ENCODE results near the gene AKNAD1.

The AKNAD1 gene

DNA sequence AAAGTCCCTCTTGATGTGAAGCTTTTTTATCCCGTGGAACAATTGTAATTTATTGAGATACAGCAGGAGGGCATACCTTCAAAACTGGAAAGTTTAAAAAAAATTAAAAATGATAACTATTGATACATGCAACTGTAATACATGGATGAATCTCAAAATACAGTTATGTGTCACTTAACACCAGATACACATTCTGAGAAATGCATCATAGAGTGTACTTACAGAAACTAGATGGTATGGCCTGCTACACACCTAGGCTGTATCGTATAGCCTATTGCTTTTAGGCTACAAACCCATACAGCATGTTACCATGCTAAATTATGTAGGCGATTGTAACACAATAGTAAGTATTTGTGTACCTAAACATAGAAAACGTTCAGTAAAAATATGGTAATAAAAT is 7.1 kb upstream of the AKNAD1 start:
- Histone ChIP-seq H3K4me3 (ENCODE audit: low read length in 2 of 2) (no peak overlapping the region), H3K27me3 (ENCODE audit: control insufficient read depth in 1 of 2, insufficient read depth in 2 of 2, low read length in 2 of 2) (no peaks in the 10 kb centered on the region)

DNA sequence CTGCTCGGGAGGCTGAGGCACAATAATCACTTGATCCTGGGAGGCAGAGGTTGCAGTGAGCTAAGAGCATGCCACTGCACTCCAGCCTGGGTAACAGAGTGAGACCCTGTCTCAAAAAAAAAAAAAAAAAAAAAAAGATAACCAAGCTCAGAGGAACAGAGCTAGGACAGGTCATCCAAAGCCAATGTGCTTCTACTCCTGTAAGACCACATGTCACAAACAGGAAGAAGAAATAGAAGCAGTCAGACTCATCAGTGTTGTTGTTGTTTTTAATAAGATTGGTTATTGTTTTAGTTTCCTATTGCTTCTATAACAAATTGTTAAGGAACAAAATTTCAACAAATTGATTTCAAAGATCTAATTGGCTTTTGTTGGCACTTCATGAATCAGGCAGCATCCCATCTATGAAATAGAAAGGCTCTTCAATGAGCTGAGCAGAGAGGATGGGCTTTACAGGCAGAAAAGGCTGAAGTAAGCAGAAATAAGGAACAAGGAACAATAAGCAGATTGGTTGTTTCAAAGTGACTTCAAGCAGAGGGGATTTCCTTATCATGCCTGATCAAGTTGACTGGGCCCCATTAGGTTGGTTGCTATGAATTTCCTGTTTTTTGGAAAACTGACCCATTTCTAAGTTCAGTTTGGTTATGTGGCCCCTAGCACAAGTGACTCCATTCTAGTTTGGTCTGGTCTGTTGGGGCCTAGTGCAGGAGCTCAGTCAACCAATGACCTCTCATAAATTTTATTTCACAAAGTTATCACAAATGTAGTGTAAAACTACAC is 6.0 kb upstream of the AKNAD1 start:
- Histone ChIP-seq H3K4me3 (ENCODE audit: low read length in 2 of 2) (no peak overlapping the region), H3K36me3 (ENCODE audit: control insufficient read depth in 2 of 2, insufficient read depth in 2 of 2, low read length in 2 of 2) (no peaks in the 10 kb centered on the region), H3K4me1 (ENCODE audit: control insufficient read depth, insufficient read depth, low read length) (no peaks in the 10 kb centered on the region), H3K27me3 (ENCODE audit: control insufficient read depth in 1 of 2, insufficient read depth in 2 of 2, low read length in 2 of 2) (no peaks in the 10 kb centered on the region), H3K9ac (ENCODE audit: low read length in 2 of 2) (no peak overlapping the region), H3K9me3 (ENCODE audit: control insufficient read depth in 2 of 2, low read length in 2 of 2) (no peaks in the 10 kb centered on the region), H3K27ac (ENCODE audit: low read length) (no peak overlapping the region)

More for the DNA sequence above, 7.1 kb upstream of the AKNAD1 start:
- Histone ChIP-seq H3K9me3 (ENCODE audit: control insufficient read depth in 2 of 2, low read length in 2 of 2) (no peaks in the 10 kb centered on the region), H3K36me3 (ENCODE audit: control insufficient read depth in 2 of 2, insufficient read depth in 2 of 2, low read length in 2 of 2) (no peaks in the 10 kb centered on the region), H3K4me1 (ENCODE audit: control insufficient read depth, insufficient read depth, low read length) (no peaks in the 10 kb centered on the region), H3K27ac (ENCODE audit: low read length) (no peak overlapping the region), H3K9ac (ENCODE audit: low read length in 2 of 2) (no peak overlapping the region)

DNA sequence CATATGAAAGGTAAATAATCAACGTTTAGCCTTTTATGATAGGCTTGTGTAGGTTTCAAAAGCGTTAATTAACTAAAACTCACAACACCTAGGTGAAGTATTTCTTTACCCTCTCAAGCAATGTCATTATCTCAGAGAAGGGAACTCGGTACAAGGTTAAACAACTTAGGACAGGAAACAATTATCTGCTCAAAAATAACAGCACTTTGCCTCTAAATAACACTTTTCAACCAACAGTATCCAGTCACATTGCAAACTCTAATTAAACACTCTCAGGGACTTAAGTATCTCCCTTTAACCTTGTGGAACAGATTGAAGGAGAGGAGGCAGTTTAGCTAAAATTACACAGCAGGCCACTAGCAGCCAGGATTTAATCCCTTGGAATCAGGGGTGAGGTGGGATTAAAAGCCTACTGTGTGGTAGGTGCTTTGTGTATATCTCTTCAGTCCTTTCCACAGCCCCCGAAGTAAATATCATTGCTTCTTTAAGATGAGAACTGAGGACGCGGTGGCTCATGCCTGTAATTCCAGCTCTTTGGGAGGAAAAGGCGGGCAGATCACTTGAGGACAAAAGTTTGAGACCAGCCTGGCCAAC is 5.2 kb upstream of the AKNAD1 start:
- Histone ChIP-seq H3K36me3 (ENCODE audit: control insufficient read depth in 2 of 2, insufficient read depth in 2 of 2, low read length in 2 of 2) (no peaks in the 10 kb centered on the region), H3K9ac (ENCODE audit: low read length in 2 of 2) (no peak overlapping the region), H3K27me3 (ENCODE audit: control insufficient read depth in 1 of 2, insufficient read depth in 2 of 2, low read length in 2 of 2) (no peaks in the 10 kb centered on the region), H3K9me3 (ENCODE audit: control insufficient read depth in 2 of 2, low read length in 2 of 2) (no peaks in the 10 kb centered on the region), H3K4me3 (ENCODE audit: low read length in 2 of 2) (no peak overlapping the region), H3K4me1 (ENCODE audit: control insufficient read depth, insufficient read depth, low read length) (no peaks in the 10 kb centered on the region), H3K27ac (ENCODE audit: low read length) (no peak overlapping the region)

DNA sequence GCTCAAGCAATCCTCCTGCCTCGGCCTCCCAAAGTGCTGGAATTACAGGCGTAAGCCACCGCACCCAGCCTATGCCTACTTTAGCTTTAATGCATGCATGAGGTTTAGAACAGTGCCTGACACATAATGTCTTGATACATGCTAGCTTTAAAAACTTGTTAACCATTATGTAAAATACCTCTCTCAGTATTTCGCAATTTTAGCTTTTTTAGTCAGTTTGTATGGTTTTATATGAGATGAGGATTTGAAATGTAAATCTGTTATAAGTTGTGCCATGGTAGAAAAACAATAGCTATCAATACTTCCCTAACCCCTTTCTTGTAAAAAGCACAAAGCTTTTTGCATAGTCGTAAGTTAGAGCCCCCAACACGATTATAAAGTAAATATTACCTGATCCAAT is 4.7 kb upstream of the AKNAD1 start:
- no peaks in the 10 kb centered on the region for H3K9me3 ChIP-seq (ENCODE audit: control insufficient read depth in 2 of 2, low read length in 2 of 2)

DNA sequence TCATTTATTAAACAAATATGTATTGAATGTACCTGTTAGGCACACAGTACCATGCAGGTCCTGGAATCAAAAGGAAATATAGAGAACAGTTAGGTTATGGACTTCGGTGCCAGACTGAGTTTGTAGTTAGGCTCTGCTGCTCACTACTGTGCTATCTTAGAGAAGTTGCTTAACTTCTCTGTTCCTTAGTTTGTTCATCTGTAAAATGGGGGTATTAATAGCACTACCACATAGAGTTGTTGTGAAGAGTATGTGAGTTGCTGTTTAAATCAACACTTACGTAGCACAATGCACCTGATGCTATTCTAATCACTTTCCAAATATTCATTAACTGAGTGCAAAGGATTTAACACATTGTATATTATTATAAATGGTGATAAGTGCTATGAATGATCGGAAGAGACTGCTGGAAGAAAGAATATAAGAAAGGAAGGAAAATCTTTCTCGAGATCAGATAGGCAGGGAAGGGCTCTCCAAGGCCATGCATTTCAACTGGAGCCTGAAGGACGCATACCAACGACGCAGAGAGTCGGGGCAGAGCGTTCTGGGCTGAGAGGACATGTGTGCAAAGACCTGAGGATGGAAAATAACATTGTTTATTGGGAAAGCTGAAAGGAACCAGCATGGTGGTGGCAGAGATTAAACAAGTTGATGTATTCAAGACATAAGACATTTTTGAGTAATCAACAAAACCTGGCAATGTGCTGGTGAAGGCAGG is 3.5 kb upstream of the AKNAD1 start:
- no peaks in the 10 kb centered on the region for H3K27me3 ChIP-seq (ENCODE audit: control insufficient read depth in 1 of 2, insufficient read depth in 2 of 2, low read length in 2 of 2)
- no peaks in the 10 kb centered on the region for H3K9me3 ChIP-seq (ENCODE audit: control insufficient read depth in 2 of 2, low read length in 2 of 2)
- H3K4me3 ChIP-seq (ENCODE audit: low read length in 2 of 2) = no peak overlapping the region
- H3K9ac ChIP-seq (ENCODE audit: low read length in 2 of 2) = no peak overlapping the region
- no peaks in the 10 kb centered on the region for H3K4me1 ChIP-seq (ENCODE audit: control insufficient read depth, insufficient read depth, low read length)
- H3K27ac ChIP-seq (ENCODE audit: low read length) = no peak overlapping the region
- no peaks in the 10 kb centered on the region for H3K36me3 ChIP-seq (ENCODE audit: control insufficient read depth in 2 of 2, insufficient read depth in 2 of 2, low read length in 2 of 2)

More for the DNA sequence above, 4.7 kb upstream of the AKNAD1 start:
- Histone ChIP-seq H3K36me3 (ENCODE audit: control insufficient read depth in 2 of 2, insufficient read depth in 2 of 2, low read length in 2 of 2) (no peaks in the 10 kb centered on the region), H3K27ac (ENCODE audit: low read length) (no peak overlapping the region), H3K27me3 (ENCODE audit: control insufficient read depth in 1 of 2, insufficient read depth in 2 of 2, low read length in 2 of 2) (no peaks in the 10 kb centered on the region), H3K9ac (ENCODE audit: low read length in 2 of 2) (no peak overlapping the region), H3K4me3 (ENCODE audit: low read length in 2 of 2) (no peak overlapping the region), H3K4me1 (ENCODE audit: control insufficient read depth, insufficient read depth, low read length) (no peaks in the 10 kb centered on the region)

DNA sequence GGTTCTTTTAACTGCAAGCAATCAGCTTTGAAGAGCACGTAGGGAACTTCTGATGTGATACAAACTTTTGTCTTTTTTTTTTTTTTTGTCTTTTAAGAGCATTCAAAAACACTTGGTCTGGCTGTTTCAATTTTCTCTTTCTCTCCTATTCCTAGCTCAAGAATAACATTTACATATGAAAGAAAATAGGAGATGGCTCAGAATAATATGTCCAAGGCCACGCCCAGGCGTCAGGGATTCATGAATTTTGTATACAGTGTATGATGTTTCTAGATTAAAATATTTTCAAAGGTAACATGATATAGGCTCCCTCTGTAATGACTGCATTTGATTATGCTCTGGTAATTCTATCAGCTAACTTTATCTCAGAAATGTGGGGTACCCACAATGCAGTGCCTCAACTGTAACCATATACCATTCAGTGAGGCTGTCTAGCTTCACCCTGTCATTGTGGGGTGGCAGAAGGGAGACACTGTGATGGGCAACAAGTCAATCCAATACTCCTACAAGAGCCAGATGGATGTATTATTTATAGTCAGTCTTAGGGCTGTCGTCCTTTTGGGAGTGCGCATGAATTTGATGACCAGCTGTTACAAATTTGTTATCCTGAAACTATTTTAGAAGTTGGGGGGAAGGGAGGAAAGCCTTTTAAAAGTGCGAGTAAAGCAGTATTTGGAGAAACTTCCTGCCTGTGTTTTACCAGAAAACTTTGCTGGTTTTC is 1.5 kb upstream of the AKNAD1 start:
- Histone ChIP-seq H3K4me3 (ENCODE audit: low read length in 2 of 2) (no peak overlapping the region), H3K36me3 (ENCODE audit: control insufficient read depth in 2 of 2, insufficient read depth in 2 of 2, low read length in 2 of 2) (no peaks in the 10 kb centered on the region), H3K9me3 (ENCODE audit: control insufficient read depth in 2 of 2, low read length in 2 of 2) (no peaks in the 10 kb centered on the region), H3K4me1 (ENCODE audit: control insufficient read depth, insufficient read depth, low read length) (no peaks in the 10 kb centered on the region), H3K9ac (ENCODE audit: low read length in 2 of 2) (no peak overlapping the region), H3K27me3 (ENCODE audit: control insufficient read depth in 1 of 2, insufficient read depth in 2 of 2, low read length in 2 of 2) (no peaks in the 10 kb centered on the region), H3K27ac (ENCODE audit: low read length) (no peak overlapping the region)

DNA sequence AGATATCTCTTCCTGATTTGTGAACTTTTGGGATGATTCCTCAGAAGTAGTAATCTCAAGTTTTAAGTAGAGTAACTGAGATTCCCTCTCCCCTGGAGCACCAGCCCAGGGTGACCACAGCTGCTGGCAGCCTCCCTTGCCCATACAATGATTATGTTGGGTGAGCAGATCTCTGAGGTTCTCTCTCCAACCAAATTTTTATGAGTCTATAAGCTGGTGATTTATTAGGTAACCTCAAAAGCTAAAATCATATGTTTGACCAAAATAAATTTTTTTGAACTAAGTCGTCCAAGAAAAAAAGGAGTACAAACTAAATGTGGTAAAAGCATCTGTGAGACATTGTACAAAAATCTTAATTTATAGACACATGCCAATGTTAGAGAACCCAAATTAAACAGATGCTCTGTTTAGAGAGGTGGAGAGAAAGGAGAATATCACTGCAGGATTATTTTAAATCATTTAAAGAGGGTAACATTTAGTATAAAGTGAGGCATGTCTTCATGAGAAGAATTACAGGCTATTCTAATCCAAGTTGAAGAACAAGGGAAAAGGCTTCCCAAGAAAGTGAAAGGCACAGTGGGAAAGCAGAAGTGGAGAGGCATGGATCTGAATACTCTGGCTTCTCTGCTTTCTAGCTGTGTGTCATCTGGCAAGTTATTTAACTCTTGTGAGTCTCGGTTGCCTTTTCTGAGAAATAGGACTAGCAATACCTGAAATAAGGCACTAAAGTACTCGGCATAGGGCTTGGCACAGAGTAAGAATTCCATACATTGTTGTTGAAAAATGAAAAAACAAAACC is 2.5 kb downstream of the AKNAD1 start:
- no peak overlapping the region for H3K4me3 ChIP-seq (ENCODE audit: low read length in 2 of 2)
- H3K9me3 ChIP-seq (ENCODE audit: control insufficient read depth in 2 of 2, low read length in 2 of 2) = no peaks in the 10 kb centered on the region
- no peak overlapping the region for H3K9ac ChIP-seq (ENCODE audit: low read length in 2 of 2)
- no peaks in the 10 kb centered on the region for H3K27me3 ChIP-seq (ENCODE audit: control insufficient read depth in 1 of 2, insufficient read depth in 2 of 2, low read length in 2 of 2)
- H3K4me1 ChIP-seq (ENCODE audit: control insufficient read depth, insufficient read depth, low read length) = peaks cover 4% of the 10 kb centered on the region
- no peak overlapping the region for H3K27ac ChIP-seq (ENCODE audit: low read length)
- no peaks in the 10 kb centered on the region for H3K36me3 ChIP-seq (ENCODE audit: control insufficient read depth in 2 of 2, insufficient read depth in 2 of 2, low read length in 2 of 2)

DNA sequence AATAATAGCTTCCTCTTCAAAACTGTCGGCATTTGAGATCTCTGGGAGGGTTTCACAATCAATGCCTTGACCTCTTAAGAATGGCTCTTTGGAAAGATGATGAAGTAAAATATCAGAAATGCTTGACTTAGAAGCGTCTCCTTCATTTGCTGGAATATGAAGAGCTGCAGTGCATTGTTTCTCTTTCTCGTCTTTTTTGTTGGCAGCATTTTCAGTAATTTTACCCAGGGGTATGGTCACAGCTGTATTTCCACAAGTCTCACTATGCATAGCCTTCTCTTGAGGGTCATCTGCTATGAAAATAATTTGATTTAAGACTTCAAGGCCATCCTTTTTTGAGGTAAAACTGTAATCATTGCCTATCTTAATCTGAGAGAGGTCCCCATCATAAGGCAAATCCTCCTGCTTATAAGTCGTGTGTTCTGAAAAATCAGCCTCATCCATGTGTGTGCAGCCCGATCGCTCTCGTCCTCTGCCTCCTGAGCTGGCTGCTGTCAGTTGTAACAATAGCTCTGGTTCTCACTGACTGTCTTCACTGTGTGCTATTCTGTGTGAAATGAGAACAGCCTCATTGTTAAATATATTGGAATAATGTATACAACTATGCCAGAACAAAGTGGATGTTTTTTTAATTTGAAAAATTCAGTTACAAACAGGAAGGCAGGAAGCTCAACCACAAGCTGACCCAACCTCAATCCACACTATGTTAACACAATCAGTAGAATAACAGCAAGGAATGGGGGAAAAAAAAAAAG is 4.5 kb downstream of the AKNAD1 start:
- no peak overlapping the region for H3K4me3 ChIP-seq (ENCODE audit: low read length in 2 of 2)

DNA sequence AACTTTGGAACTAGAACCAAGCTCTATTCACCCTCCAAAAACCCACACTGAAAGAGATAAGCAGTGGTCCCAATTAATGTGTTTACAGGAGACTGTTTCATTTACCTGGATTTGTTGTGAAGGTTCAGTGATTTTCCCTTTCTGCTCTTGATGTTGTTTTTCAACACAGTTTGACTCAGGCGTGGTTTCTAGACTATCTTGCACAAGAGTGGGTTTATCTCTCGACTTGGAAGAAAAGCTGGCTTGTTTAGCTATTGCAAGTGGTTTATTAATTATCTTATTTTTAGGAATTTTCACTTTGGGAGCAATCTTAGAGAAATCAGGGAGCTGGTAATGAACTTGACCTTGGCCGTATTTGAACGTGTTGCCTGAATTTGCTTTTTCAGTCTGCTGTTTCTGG is 5.3 kb downstream of the AKNAD1 start:
- peaks cover 4% of the 10 kb centered on the region for H3K4me1 ChIP-seq (ENCODE audit: control insufficient read depth, insufficient read depth, low read length)
- no peaks in the 10 kb centered on the region for H3K27me3 ChIP-seq (ENCODE audit: control insufficient read depth in 1 of 2, insufficient read depth in 2 of 2, low read length in 2 of 2)
- no peak overlapping the region for H3K27ac ChIP-seq (ENCODE audit: low read length)

More for the DNA sequence above, 4.5 kb downstream of the AKNAD1 start:
- H3K36me3 ChIP-seq (ENCODE audit: control insufficient read depth in 2 of 2, insufficient read depth in 2 of 2, low read length in 2 of 2) = no peaks in the 10 kb centered on the region
- no peaks in the 10 kb centered on the region for H3K9me3 ChIP-seq (ENCODE audit: control insufficient read depth in 2 of 2, low read length in 2 of 2)
- H3K4me1 ChIP-seq (ENCODE audit: control insufficient read depth, insufficient read depth, low read length) = peaks cover 4% of the 10 kb centered on the region
- H3K9ac ChIP-seq (ENCODE audit: low read length in 2 of 2) = no peak overlapping the region
- H3K27ac ChIP-seq (ENCODE audit: low read length) = no peak overlapping the region
- no peaks in the 10 kb centered on the region for H3K27me3 ChIP-seq (ENCODE audit: control insufficient read depth in 1 of 2, insufficient read depth in 2 of 2, low read length in 2 of 2)

More for the DNA sequence above, 5.3 kb downstream of the AKNAD1 start:
- H3K9ac ChIP-seq (ENCODE audit: low read length in 2 of 2) = no peak overlapping the region
- no peaks in the 10 kb centered on the region for H3K9me3 ChIP-seq (ENCODE audit: control insufficient read depth in 2 of 2, low read length in 2 of 2)
- H3K36me3 ChIP-seq (ENCODE audit: control insufficient read depth in 2 of 2, insufficient read depth in 2 of 2, low read length in 2 of 2) = no peaks in the 10 kb centered on the region
- no peak overlapping the region for H3K4me3 ChIP-seq (ENCODE audit: low read length in 2 of 2)

Measured in stomach smooth muscle (tissue), 2 donors.